B cell (primary cell): ENCODE data around the gene TPST1. TPM values are rescaled to one million over a fixed set of nuclear protein-coding genes. Genes with fewer than 3 reads are reported as not detected.

Experiments
- ATAC-seq: fragments of 200-7000 bp; cut with Tn5 transposase; one replicate; pipeline ENCODE4 v1.10.0; 2021; ENCODE audit warnings: low read depth, mild to moderate bottlenecking, moderate number of reproducible peaks, moderate library complexity
- CTCF ChIA-PET: fragments of 350-600 bp; sonication (Branson Sonifier 250); formaldehyde crosslinking; loops from one replicate; lab custom pipeline; 2021; ENCODE audit warnings: antibody characterized with exemption, inconsistent platforms; lab: Charles Lee
- POLR2A ChIA-PET: fragments of 350-600 bp; sonication (Branson Sonifier 250); formaldehyde crosslinking; loops from one replicate; lab custom pipeline; 2021; ENCODE audit warnings: antibody characterized with exemption; lab: Charles Lee
- DNase-seq: peaks from one replicate; pipeline ENCODE4 v3.0.0; 2013
- H2AFZ ChIP-seq: 2 replicates; pipeline ENCODE4 v1.6.1; 2012; ENCODE audit warnings: mild to moderate bottlenecking, low read depth, low read length; ENCODE audit not compliant: insufficient read depth, poor library complexity, severe bottlenecking
- H3K27ac ChIP-seq, 2 donors: 1 replicate in 1 of 2; 2 replicates in 1 of 2; pipeline ENCODE4 v1.5.1; 2012 to 2013; ENCODE audit warnings: low read length in 2 of 2, mild to moderate bottlenecking in 2 of 2, moderate library complexity in 1 of 2
- H3K27me3 ChIP-seq, 4 experiments: fragments of 200-600 bp in 1 of 4; sonication (generic) in 1 of 4; replicated peaks in 1 of 4; 1 replicate in 2 of 4; 2 replicates in 2 of 4; pipeline versions ENCODE4 v1.6.1 to v1.7.0; 2013 to 2016; ENCODE audit warnings: low read length in 3 of 4, mild to moderate bottlenecking in 2 of 4, mixed read lengths in 1 of 4, moderate library complexity in 1 of 4; ENCODE audit not compliant: insufficient read depth in 4 of 4, control insufficient read depth in 3 of 4; ENCODE audit errors: control extremely low read depth in 1 of 4
- H3K36me3 ChIP-seq, 2 experiments: replicated peaks in 1 of 2; 1 replicate in 1 of 2; 2 replicates in 1 of 2; pipeline versions ENCODE4 v1.6.1 to v1.7.1; 2013; ENCODE audit warnings: low read length in 1 of 2; ENCODE audit not compliant: insufficient read depth in 2 of 2, control insufficient read depth in 1 of 2; ENCODE audit errors: control extremely low read depth in 1 of 2, extremely low read depth in 1 of 2
- H3K4me1 ChIP-seq, 2 donors: fragments of 200-600 bp in 1 of 2; sonication (generic) in 1 of 2; 1 replicate in 1 of 2; 2 replicates in 1 of 2; pipeline versions ENCODE4 v1.5.1 to v1.6.1; 2013 to 2017; ENCODE audit warnings: low read length in 2 of 2; ENCODE audit not compliant: control insufficient read depth in 2 of 2, insufficient read depth in 2 of 2
- H3K4me2 ChIP-seq: replicated peaks from 2 replicates; pipeline ENCODE3; 2012; ENCODE audit warnings: mild to moderate bottlenecking, low read depth, low read length; ENCODE audit not compliant: poor library complexity, severe bottlenecking
- H3K4me3 ChIP-seq, 5 experiments: fragments of 200-600 bp in 1 of 5; sonication (generic) in 1 of 5; 1 replicate in 3 of 5; 2 replicates in 2 of 5; pipeline versions ENCODE4 v1.5.1 to v1.7.0; 2011 to 2016; ENCODE audit warnings: low read length in 4 of 5, mild to moderate bottlenecking in 4 of 5, low read depth in 2 of 5, control low read depth in 1 of 5, moderate library complexity in 1 of 5; ENCODE audit not compliant: insufficient read depth in 1 of 5; ENCODE audit errors: control extremely low read depth in 1 of 5, extremely low read depth in 1 of 5
- H3K79me2 ChIP-seq: fragments of 200-600 bp; sonication (generic); one replicate; pipeline ENCODE4 v1.6.0; 2016; ENCODE audit warnings: low read length; ENCODE audit not compliant: control insufficient read depth, insufficient read depth
- H3K9ac ChIP-seq: fragments of 200-600 bp; sonication (generic); 2 replicates; pipeline ENCODE4 v1.6.1; 2017; ENCODE audit warnings: mild to moderate bottlenecking, low read length, moderate library complexity
- H3K9me3 ChIP-seq, 3 donors: one replicate each; pipeline versions ENCODE4 v1.6.1 to v1.7.1; 2013; ENCODE audit warnings: low read length in 2 of 3; ENCODE audit not compliant: control insufficient read depth in 2 of 3, insufficient read depth in 1 of 3; ENCODE audit errors: control extremely low read depth in 1 of 3
- H4K20me1 ChIP-seq: 2 replicates; pipeline ENCODE4 v1.6.0; 2012; ENCODE audit warnings: mild to moderate bottlenecking, low read length; ENCODE audit not compliant: insufficient read depth, control insufficient read depth, poor library complexity, severe bottlenecking
- H3K27ac Mint-ChIP-seq: one replicate; pipeline ENCODE4 v1.8.0; 2021; ENCODE audit warnings: mixed read lengths
- H3K27me3 Mint-ChIP-seq: one replicate; pipeline ENCODE4 v1.8.0; 2021; ENCODE audit warnings: mixed read lengths
- H3K4me1 Mint-ChIP-seq: one replicate; pipeline ENCODE4 v1.8.0; 2021; ENCODE audit warnings: mixed read lengths
- H3K4me3 Mint-ChIP-seq: one replicate; pipeline ENCODE4 v1.8.0; 2021; ENCODE audit warnings: mixed read lengths
- H3K9me3 Mint-ChIP-seq: one replicate; pipeline ENCODE4 v1.8.0; 2022; ENCODE audit warnings: mixed read lengths; ENCODE audit not compliant: insufficient read depth
- EZH2 ChIP-seq: IDR thresholded peaks from 2 replicates; pipeline ENCODE4 v1.6.1; 2012; ENCODE audit warnings: borderline replicate concordance, low read depth, mild to moderate bottlenecking, moderate library complexity, low read length; ENCODE audit not compliant: insufficient read depth, poor library complexity, severe bottlenecking
- WGBS: methylation state at CpG from one replicate; pipeline ENCODE4 v1.1.5; 2013; ENCODE audit warnings: missing lambda C conversion rate; ENCODE audit not compliant: insufficient coverage; 5-methylcytosine and 5-hydroxymethylcytosine counted together
- intact Hi-C: fragments of 100-400 bp; cut with micrococcal nuclease; formaldehyde crosslinking; loops from one replicate; pipeline ENCODE4 v1.10.0; 2022
- polyA plus RNA-seq: library from polyadenylated mRNA; depleted of rRNA; stranded (reverse); fragments of >200 nt; gene quantifications from 2 replicates; pipeline ENCODE4 v1.2.3, GENCODE V29; 2012
- total RNA-seq, 2 donors: library from RNA; stranded (reverse); fragments of 120-200 nt in 1 of 2; gene quantifications; 1 replicate in 1 of 2; 2 replicates in 1 of 2; pipeline versions ENCODE4 v1.2.3 to v1.2.4, GENCODE V29; 2013 to 2022
- TF ChIP-seq, protein P1 (sequence below): fragments of 200-600 bp; IDR thresholded peaks from one replicate; pipeline ENCODE4 v1.8.0; 2022; ENCODE audit warnings: antibody characterized with exemption, mild to moderate bottlenecking

TPST1 gene
- total and polyA plus RNA-seq, 2 donors (not counting 1 experiment from before 2014, with no cell fraction given): 13.0 to 17.0 TPM

DNA sequence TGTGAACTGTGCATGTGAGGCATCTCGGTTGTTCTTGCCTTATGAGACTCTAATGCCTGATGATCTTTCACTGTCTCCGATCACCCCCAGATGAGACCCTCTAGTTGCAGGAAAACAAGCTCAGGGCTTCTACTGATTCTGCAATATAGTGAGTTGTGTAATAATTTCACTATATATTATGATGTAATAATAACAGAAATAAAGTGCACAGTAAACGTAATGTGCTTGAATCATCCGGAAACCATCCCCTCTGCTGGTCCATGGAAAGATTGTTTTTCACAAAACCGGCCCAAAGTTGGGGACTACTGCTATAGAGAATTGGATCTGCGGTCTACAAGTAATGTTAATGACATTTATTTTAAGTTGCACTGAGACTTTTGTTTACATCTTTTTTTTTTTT is 126.7 kb downstream of the TPST1 start:
- no peak overlapping the region for H2AFZ ChIP-seq
- no peak overlapping the region for H3K4me2 ChIP-seq
- TF ChIP-seq, protein P1, sequence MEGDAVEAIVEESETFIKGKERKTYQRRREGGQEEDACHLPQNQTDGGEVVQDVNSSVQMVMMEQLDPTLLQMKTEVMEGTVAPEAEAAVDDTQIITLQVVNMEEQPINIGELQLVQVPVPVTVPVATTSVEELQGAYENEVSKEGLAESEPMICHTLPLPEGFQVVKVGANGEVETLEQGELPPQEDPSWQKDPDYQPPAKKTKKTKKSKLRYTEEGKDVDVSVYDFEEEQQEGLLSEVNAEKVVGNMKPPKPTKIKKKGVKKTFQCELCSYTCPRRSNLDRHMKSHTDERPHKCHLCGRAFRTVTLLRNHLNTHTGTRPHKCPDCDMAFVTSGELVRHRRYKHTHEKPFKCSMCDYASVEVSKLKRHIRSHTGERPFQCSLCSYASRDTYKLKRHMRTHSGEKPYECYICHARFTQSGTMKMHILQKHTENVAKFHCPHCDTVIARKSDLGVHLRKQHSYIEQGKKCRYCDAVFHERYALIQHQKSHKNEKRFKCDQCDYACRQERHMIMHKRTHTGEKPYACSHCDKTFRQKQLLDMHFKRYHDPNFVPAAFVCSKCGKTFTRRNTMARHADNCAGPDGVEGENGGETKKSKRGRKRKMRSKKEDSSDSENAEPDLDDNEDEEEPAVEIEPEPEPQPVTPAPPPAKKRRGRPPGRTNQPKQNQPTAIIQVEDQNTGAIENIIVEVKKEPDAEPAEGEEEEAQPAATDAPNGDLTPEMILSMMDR: no peak
- no peak for TF ChIP-seq EZH2
- Mint-ChIP-seq H3K4me1 (no peaks in the 10 kb centered on the region), H3K27ac (no peak overlapping the region), H3K9me3 (peaks cover 9% of the 10 kb centered on the region), H3K27me3 (no peaks in the 10 kb centered on the region), H3K4me3 (no peak overlapping the region)
- no peaks in the 10 kb centered on the region for H4K20me1 ChIP-seq
- no peak overlapping the region for H3K9ac ChIP-seq
- DNase-seq: no peak
- ChIA-PET POLR2A (no interaction called here), CTCF (no interaction called here)
- H3K4me3 ChIP-seq: no peak overlapping the region
- H3K36me3 ChIP-seq: no peaks in the 10 kb centered on the region
- intact Hi-C loops: no loop called here
- no peak overlapping the region for H3K27ac ChIP-seq
- H3K4me1 ChIP-seq: no peaks in the 10 kb centered on the region
- no peak for ATAC-seq
- H3K27me3 ChIP-seq: no peaks in the 10 kb centered on the region
- no peaks in the 10 kb centered on the region for H3K79me2 ChIP-seq
- H3K9me3 ChIP-seq: peaks cover 2 to 17% (median 11%) of the 10 kb centered on the region in 3 donors
- 100% methylated on average over 3 of the region's 6 CpGs for WGBS

- Histone ChIP-seq H3K27me3 (no peaks in the 10 kb centered on the region), H3K4me2 (no peak overlapping the region)
- CTCF ChIA-PET: no interaction called here
Observed at GRCh38 chr7:66333443-66333842, 128.3 kb downstream of the TPST1 start.

More at GRCh38 chr7:66333443-66333842, 128.3 kb downstream of the TPST1 start:
- intact Hi-C loops: no loop called here
- H3K4me1 ChIP-seq: no peaks in the 10 kb centered on the region
- DNase-seq (no peak), ATAC-seq (no peak)
- TF ChIP-seq, protein P1: no peak
- no peak for TF ChIP-seq EZH2
- no peak overlapping the region for H2AFZ ChIP-seq
- no CpG with 5 or more reads among the region's 1 CpG for WGBS
- no peaks in the 10 kb centered on the region for H4K20me1 ChIP-seq
- peaks cover 9% of the 10 kb centered on the region for H3K9me3 Mint-ChIP-seq
- no peak overlapping the region for H3K27ac ChIP-seq
- H3K9ac ChIP-seq: no peak overlapping the region
- no peaks in the 10 kb centered on the region for H3K36me3 ChIP-seq
- H3K9me3 ChIP-seq: peaks cover 2 to 23% (median 16%) of the 10 kb centered on the region in 3 donors
- no peaks in the 10 kb centered on the region for H3K79me2 ChIP-seq
- no peak overlapping the region for H3K27ac Mint-ChIP-seq
- no peak overlapping the region for H3K4me3 Mint-ChIP-seq
- no peaks in the 10 kb centered on the region for H3K27me3 Mint-ChIP-seq
- H3K4me3 ChIP-seq: no peak overlapping the region
- POLR2A ChIA-PET: interaction anchor here (0.6 kb wide), 1 partner anchor 156 kb away, joined by 3 read pairs; no protein-coding TSS in a partner anchor
- H3K4me1 Mint-ChIP-seq: no peaks in the 10 kb centered on the region
